GM18520 (cell line): ENCODE measurements around the gene IL1R2.
"Not testable (repeated sequence)": the region's sequence is repeated elsewhere in the genome, so short reads cannot be mapped to it uniquely, and the experiment has no call there.

ENCODE experiments used
- ATAC-seq: cut with Tn5 transposase; IDR thresholded peaks from one replicate; pipeline ENCODE4 v1.9.1; 2021; ENCODE audit not compliant: unreplicated experiment

IL1R2 gene

DNA sequence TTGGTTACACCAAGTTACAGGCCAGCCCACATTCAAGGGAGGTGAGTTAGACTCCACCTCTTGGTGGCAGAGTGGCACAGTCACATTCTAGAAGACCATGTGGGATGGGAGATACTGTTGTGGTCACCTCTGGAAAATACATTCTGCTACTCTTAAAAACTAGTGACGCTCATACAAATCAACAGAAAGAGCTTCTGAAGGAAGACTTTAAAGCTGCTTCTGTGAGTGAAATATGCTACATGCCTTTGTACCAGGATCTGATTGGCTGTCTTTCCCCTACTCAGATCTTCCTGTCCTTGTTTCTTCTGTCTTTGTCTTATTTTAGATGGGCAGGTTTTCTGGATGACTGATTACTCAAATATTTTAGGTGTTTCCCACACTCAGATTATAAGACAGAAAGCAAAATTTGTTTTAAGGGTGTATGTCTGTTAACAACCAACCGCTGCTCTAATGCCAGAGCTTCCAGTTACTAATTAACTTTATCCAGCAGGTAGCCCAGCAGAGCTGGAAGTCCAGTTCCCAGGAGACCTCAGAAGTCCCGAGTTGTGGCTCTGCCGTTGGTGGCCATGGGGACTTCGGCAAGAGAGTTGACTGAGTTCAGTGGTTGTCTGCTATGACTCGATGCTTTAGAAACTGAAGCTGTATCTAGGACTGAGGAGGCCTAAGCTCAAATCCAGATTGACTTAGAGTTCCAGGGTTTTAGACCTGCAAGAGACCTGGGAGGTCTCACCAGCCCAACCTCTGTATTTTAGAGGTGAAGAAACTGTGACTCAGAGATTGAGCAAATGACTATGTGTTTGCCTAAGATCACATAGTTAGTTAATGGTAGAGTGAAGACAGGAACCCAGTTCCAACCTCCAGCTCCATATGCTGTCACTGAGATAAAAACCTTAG is 7.4 kb downstream of the IL1R2 start:
- ATAC-seq: peak; percentile 34

DNA sequence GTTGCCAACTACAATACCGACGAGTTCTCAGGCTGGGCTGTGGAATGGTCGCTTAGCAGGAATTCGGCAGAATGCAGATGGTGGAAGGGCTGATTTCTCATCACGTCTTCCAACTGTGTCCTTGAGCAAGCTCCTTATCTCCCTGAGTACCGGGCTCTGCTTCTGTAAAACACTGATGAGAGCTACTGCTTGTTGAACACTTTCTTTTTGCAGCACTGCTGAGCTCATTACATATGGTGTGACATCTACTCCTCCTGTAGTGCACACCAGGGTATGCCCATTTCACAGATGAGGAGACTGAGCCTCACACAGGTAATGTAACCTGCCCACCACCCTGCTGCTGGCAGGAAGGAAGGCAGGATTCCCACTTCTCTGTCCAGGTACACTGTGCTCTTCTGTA is 8.3 kb downstream of the IL1R2 start:
- no peak for ATAC-seq

- no peak for ATAC-seq
Measured at GRCh38 chr2:102000813-102001766, 9.3 kb downstream of the IL1R2 start.

GRCh38 chr2:102001767-102002142 is 10.0 kb downstream of the IL1R2 start:
- no peak for ATAC-seq

DNA sequence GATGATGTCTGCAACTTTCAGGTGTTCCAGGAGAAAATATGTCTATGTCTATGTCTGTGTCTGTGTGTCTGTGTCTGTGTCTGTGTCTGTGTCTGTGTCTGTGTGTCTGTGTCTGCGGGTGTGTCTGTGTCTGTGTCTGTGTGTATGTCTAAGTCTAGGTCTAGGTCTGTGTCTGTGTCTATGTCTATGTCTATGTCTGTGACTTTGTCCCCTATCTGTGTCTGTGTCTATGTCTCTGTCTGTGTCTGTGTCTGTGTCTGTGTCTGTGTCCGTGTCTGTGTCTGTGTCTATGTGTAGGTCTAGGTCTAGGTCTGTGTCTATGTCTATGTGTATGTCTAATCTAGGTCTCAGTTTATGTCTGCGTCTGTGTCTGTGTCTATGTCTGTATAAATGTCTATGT is 10.5 kb downstream of the IL1R2 start:
- no peak for ATAC-seq

GRCh38 chr2:102002909-102003308 is 11.1 kb downstream of the IL1R2 start:
- not testable (repeated sequence) for ATAC-seq

DNA sequence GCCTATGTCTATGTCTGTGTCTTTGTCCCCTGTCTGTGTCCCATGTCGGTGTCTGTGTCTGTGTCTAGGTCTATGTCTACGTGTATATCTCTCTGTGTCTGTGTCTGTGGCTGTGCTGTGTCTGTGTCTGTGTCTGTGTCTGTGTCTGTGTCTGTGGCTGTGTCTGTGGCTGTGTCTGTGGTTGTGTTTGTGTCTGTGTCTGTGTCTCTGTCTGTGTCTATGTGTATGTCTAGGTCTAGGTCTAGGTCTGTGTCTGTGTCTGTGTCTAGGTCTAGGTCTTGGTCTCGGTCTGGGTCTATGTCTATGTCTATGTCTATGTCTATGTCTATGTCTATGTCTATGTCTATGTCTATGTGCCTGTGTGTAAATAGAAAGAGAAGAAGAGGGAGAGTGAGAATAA is 11.9 kb downstream of the IL1R2 start:
- no peak for ATAC-seq

DNA sequence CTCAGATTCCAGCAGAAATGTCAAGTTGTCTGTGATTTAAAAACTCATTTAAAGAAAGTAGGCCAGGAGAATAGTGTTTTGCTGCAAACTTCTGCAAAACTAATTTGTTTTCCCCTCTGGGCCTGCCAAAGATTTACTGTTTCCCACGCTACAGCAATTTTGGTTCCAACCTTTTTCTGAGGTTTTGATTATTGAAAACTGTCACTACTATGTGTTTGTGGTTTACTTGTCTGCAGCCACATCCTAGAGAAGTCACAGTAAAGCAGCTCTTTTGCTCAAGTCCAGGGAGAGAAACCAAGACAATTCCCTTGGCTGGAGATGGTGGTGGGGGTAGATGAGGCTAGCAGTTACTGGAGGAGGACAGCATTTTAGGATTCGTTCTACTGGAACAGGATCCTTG is 12.8 kb downstream of the IL1R2 start:
- ATAC-seq: no peak

GRCh38 chr2:102005449-102005848 is 13.7 kb downstream of the IL1R2 start:
- ATAC-seq: no peak

- ATAC-seq: no peak
Measured at GRCh38 chr2:102005989-102006885, 14.5 kb downstream of the IL1R2 start.

- ATAC-seq: no peak
Measured at GRCh38 chr2:102006886-102007278, 15.1 kb downstream of the IL1R2 start.

- ATAC-seq: no peak
Measured at GRCh38 chr2:102008490-102008889, 16.7 kb downstream of the IL1R2 start.

GRCh38 chr2:102009557-102009956 is 17.8 kb downstream of the IL1R2 start:
- no peak for ATAC-seq

- no peak for ATAC-seq
Measured at GRCh38 chr2:102010902-102011301, 19.1 kb downstream of the IL1R2 start.

- ATAC-seq: no peak
Measured at GRCh38 chr2:102012061-102012614, 20.4 kb downstream of the IL1R2 start.

DNA sequence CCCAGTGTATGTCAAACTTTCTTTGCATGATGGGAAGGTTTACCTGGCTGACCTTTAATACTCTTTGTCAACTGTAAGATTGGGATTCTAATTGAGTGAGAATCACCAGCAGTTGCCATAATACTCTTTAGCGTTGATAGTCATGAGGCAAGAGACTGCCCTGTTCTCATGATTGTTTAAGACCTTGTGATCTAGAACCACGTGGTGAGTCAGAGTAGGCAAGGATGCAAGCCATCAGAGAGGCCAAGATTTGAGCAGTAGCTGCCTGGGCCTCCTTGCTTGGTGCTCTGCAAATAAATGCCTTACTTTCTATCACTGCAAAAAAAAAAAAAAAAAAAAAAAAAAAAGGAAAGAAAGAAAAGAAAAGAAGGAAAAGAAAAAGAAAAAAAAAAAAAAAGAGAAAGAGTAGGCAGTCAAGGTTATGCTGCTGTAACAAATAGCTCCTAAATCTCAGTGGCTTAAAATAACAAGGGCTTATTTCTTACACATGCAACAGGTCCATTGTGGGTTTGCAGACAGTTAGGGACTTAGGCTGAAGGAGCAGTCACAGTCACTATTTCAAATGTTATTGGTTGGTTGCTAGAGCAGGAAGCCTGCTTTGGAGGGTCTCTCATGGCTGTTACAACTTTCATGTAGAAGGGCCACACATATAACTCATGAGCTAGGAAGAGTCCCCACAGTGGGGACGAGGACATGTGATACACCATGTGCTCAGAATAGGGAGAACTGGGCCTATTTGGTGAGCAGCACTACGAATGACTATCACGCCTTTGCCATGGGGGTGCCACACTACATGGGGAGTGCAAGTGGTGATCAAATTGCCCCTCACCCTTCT is 21.7 kb downstream of the IL1R2 start:
- no peak for ATAC-seq

- ATAC-seq: no peak
Measured at GRCh38 chr2:102014041-102014345, 22.2 kb downstream of the IL1R2 start.

DNA sequence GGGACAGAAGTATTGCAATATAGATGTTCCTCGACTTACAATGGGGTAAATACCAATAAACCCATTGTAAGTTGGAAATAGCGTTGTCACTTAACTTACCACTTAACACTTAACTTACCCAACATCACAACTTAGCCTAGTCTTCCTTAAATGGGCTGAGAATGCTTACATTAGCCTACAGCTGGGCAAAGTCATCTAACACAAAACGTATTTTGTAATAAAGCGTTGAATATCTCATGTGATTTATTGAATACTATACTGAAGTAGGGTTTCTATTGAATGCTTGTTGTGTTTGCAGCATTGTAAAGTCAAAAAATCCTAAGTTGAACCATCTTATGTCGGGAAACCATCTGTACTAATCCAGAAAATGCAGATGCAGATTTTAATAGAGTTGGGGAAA is 23.6 kb downstream of the IL1R2 start:
- no peak for ATAC-seq

DNA sequence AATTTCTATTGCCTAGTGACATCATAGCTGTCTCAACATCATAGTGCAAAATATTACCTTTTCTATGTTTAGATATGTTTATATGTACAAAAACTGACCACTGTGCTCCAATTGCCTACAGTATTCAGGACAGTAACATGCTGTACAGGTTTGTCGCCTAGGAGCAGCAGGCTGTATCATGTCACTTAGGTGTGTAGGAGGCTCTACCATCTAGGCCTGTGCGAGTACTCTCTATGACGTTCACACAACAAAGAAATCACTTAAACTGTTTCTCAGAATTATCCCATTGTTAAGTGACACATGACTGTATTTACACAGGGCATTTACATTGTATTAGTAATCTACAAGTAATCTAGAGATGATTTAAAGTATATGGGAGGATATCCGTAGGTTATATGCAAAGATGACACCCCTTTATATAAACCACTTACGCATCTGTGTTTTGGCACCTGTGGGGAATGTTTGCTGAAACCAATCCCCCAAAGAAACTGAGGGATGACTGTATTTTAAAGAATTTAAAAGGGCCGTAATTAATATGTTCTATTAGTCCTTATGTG is 24.7 kb downstream of the IL1R2 start:
- no peak for ATAC-seq
